LNCaP clone FGC (cell line): ENCODE measurements around the gene IL16.

Experiments
- DNase-seq: peaks from one replicate; pipeline ENCODE4 v3.0.0-alpha.2; 2011; ENCODE audit warnings: low read depth
- H3K4me3 ChIP-seq: 2 replicates; pipeline ENCODE4 v1.5.1; 2011; ENCODE audit warnings: mild to moderate bottlenecking, low read depth, low read length, control low read depth
- CTCF ChIP-seq: IDR thresholded peaks from 2 replicates; pipeline ENCODE4 v1.5.1; 2012; ENCODE audit warnings: mild to moderate bottlenecking; ENCODE audit not compliant: control insufficient read depth, insufficient read depth; ENCODE audit errors: extremely low read depth

Gene IL16

GRCh38 chr15:81282911-81283310, 86.2 kb downstream of the IL16 start:
- TF ChIP-seq CTCF: no peak
- H3K4me3 ChIP-seq: no peak overlapping the region
- no peak for DNase-seq

- DNase-seq: no peak
- H3K4me3 ChIP-seq: no peak overlapping the region
- no peak for TF ChIP-seq CTCF
Measured at GRCh38 chr15:81284256-81285031, 87.8 kb downstream of the IL16 start.

- no peak overlapping the region for H3K4me3 ChIP-seq
- DNase-seq: no peak
- no peak for TF ChIP-seq CTCF
Measured at GRCh38 chr15:81285461-81285860, 88.8 kb downstream of the IL16 start.

- no peak overlapping the region for H3K4me3 ChIP-seq
- TF ChIP-seq CTCF: no peak
- no peak for DNase-seq
Measured at GRCh38 chr15:81286621-81287121, 90.0 kb downstream of the IL16 start.

GRCh38 chr15:81288040-81288439, 91.4 kb downstream of the IL16 start:
- no peak for TF ChIP-seq CTCF
- H3K4me3 ChIP-seq: no peak overlapping the region
- DNase-seq: no peak

- no peak for DNase-seq
- TF ChIP-seq CTCF: no peak
- H3K4me3 ChIP-seq: no peak overlapping the region
Measured at GRCh38 chr15:81288616-81289015, 91.9 kb downstream of the IL16 start.

GRCh38 chr15:81289910-81290309, 93.2 kb downstream of the IL16 start:
- no peak overlapping the region for H3K4me3 ChIP-seq
- no peak for TF ChIP-seq CTCF
- no peak for DNase-seq
